Neural crest cell (in vitro differentiated cells): ENCODE data around the gene S100Z. TPM values are rescaled to one million over a fixed set of nuclear protein-coding genes. Genes with fewer than 3 reads are reported as not detected.
A peak's percentile ranks its signal among the peaks of the same experiment; 100 is the strongest.

Experiments
- DNase-seq: peaks from one replicate; pipeline ENCODE4 v3.0.0; 2021; ENCODE audit warnings: low read depth, mixed read lengths, low spot score
- H3K27ac Mint-ChIP-seq: one replicate; pipeline ENCODE4 v1.8.0; 2021; ENCODE audit warnings: mild to moderate bottlenecking, mixed read lengths; ENCODE audit not compliant: unreplicated experiment
- H3K27me3 Mint-ChIP-seq: 2 replicates; pipeline ENCODE4 v1.8.0; 2021; ENCODE audit warnings: low read depth, mild to moderate bottlenecking, mixed read lengths
- H3K36me3 Mint-ChIP-seq: 2 replicates; pipeline ENCODE4 v1.8.0; 2021; ENCODE audit warnings: low read depth, mild to moderate bottlenecking, mixed read lengths
- H3K4me1 Mint-ChIP-seq: 2 replicates; pipeline ENCODE4 v1.8.0; 2021; ENCODE audit warnings: mixed read lengths
- H3K4me3 Mint-ChIP-seq: one replicate; pipeline ENCODE4 v1.8.0; 2021; ENCODE audit warnings: mild to moderate bottlenecking, mixed read lengths
- H3K9me3 Mint-ChIP-seq: 2 replicates; pipeline ENCODE4 v1.8.0; 2021; ENCODE audit warnings: mixed read lengths
- CTCF ChIP-seq: fragments of 200-600 bp; sonication (generic); conservative IDR thresholded peaks from 2 replicates; pipeline ENCODE4 v1.5.0; 2021; ENCODE audit warnings: antibody characterized with exemption, mild to moderate bottlenecking
- total RNA-seq: library from RNA; stranded (reverse); gene quantifications from 2 replicates; pipeline ENCODE4 v1.2.1, GENCODE V29; 2021

The S100Z gene
- total RNA-seq, 1 donor from 2014 or later = not detected

GRCh38 chr5:76946090-76946489, 96.3 kb downstream of the S100Z start:
- DNase-seq = no peak
- TF ChIP-seq CTCF = no peak
- Mint-ChIP-seq H3K4me1 (peaks cover 5% of the 10 kb centered on the region), H3K27me3 (peaks cover 13% of the 10 kb centered on the region), H3K27ac (no peak overlapping the region), H3K9me3 (no peaks in the 10 kb centered on the region), H3K36me3 (no peaks in the 10 kb centered on the region), H3K4me3 (no peak overlapping the region)

GRCh38 chr5:76947082-76947503, 97.3 kb downstream of the S100Z start:
- Mint-ChIP-seq H3K4me1 (peaks cover 5% of the 10 kb centered on the region), H3K4me3 (no peak overlapping the region), H3K9me3 (no peaks in the 10 kb centered on the region), H3K27me3 (peaks cover 23% of the 10 kb centered on the region), H3K27ac (no peak overlapping the region), H3K36me3 (no peaks in the 10 kb centered on the region)
- TF ChIP-seq CTCF = no peak
- no peak for DNase-seq

GRCh38 chr5:76952795-76953536, 103.2 kb downstream of the S100Z start, which contains the start of gene CRHBP:
Gene CRHBP, plus strand, starts transcription at chr5:76953045. Its CDS starts 90 bp downstream, at chr5:76953135.
- no peak within 1 kb of the TSS for H3K27ac Mint-ChIP-seq
- no peaks in the 10 kb centered on the region for H3K4me1 Mint-ChIP-seq
- peaks cover 63% of the 10 kb centered on the region for H3K27me3 Mint-ChIP-seq
- DNase-seq = no peak
- no peaks in the 10 kb centered on the region for H3K9me3 Mint-ChIP-seq
- no peak for TF ChIP-seq CTCF
- peak within 1 kb of the TSS; percentile 52 for H3K4me3 Mint-ChIP-seq
- no peaks in the 10 kb centered on the region for H3K36me3 Mint-ChIP-seq

GRCh38 chr5:76953551-76954382, 104.0 kb downstream of the S100Z start:
- H3K4me1 Mint-ChIP-seq = no peaks in the 10 kb centered on the region
- H3K4me3 Mint-ChIP-seq = peak overlapping the region; percentile 52
- H3K9me3 Mint-ChIP-seq = no peaks in the 10 kb centered on the region
- DNase-seq = peak; percentile 8
- peak; percentile 27 for TF ChIP-seq CTCF
- H3K27me3 Mint-ChIP-seq = peaks cover 64% of the 10 kb centered on the region
- H3K36me3 Mint-ChIP-seq = no peaks in the 10 kb centered on the region
- H3K27ac Mint-ChIP-seq = no peak overlapping the region

- no peak for TF ChIP-seq CTCF
- H3K9me3 Mint-ChIP-seq = no peaks in the 10 kb centered on the region
- no peaks in the 10 kb centered on the region for H3K4me1 Mint-ChIP-seq
- DNase-seq = no peak
- H3K27ac Mint-ChIP-seq = no peak overlapping the region
- H3K27me3 Mint-ChIP-seq = peaks cover 68% of the 10 kb centered on the region
- peak overlapping the region; percentile 51 for H3K4me3 Mint-ChIP-seq
- H3K36me3 Mint-ChIP-seq = no peaks in the 10 kb centered on the region
Measured at GRCh38 chr5:76954383-76954763, 104.6 kb downstream of the S100Z start.
